HG02870 (cell line): ENCODE results near the gene SPANXN1.
"Not testable (repeated sequence)": the region's sequence is repeated elsewhere in the genome, so short reads cannot be mapped to it uniquely, and the experiment has no call there.

ENCODE experiments used
- ATAC-seq: cut with Tn5 transposase; IDR thresholded peaks from one replicate; pipeline ENCODE4 v1.9.1; 2021; ENCODE audit warnings: mild to moderate bottlenecking, moderate library complexity; ENCODE audit not compliant: unreplicated experiment

The SPANXN1 gene, protein sequence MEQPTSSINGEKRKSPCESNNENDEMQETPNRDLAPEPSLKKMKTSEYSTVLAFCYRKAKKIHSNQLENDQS

DNA sequence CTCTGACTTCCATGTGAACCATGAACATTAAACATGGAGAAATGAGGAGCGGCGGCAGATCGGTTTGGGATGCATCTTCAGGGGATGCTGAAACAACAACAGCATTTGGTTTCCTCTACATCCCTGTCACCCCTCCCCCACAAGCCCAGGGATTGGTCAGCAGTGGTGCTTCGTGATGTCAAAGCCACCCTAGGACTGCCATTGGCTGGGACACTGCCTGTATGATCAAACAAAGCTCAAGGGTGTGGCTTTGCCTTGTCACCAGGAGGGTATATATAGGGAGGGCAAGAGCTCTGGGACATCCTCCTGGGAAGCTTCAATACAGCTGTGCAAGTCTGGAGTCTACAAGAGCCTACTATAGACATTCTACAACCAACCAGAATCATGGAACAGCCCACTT lies at the start of gene SPANXN1:
Gene SPANXN1, plus strand, starts transcription at position 301 of the 400 bp plus-strand sequence. Its CDS starts 84 bp downstream, at position 385.
- not testable (repeated sequence) for ATAC-seq

DNA sequence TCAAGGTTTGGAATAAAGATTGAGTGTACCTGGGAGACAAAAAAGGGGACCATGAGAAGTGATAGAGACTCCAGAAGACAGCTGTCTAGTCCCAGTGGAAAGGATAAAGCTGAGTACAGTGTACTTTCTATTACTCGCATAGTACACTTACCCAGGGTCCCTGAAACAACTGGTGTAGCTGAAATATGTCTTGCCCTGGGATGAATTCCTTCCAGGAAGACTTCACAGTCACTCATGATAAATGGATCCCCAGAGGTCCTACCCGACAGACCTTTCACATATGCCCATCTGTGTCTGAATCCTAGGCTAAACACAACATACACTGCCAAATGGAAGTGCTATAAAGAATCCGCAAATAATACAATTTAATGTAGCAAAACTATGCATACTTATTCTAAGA lies 48.2 kb upstream of the SPANXN1 start:
- no peak for ATAC-seq

DNA sequence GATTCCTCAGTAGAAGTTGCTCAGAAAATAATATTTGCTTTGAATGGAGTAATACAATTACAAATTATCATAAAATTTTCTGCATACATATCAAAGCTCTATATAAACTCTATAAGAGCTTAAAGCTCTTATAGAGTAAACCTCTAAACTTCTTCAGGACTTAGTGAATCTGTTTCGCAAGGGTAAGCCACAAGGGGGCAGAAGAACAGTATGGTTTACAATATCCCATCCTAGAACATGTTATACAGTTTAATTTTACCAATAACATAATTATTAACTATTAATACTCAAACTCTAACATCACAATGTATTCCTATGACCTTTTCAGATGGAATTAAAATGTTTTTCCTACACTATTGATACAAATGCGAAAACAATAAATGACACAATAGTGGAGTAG lies 33.8 kb upstream of the SPANXN1 start:
- peak; percentile 45 for ATAC-seq

- no peak for ATAC-seq
These were observed 44.9 kb downstream of the SPANXN1 start for GRCh38 chrX:145292218-145292617.
